PC-9 (cell line): ENCODE measurements around the gene STARD10.

Source experiments
- EZH2 ChIP-seq: fragments of 200-600 bp; sonication (generic); IDR thresholded peaks from 2 replicates; pipeline ENCODE4 v1.8.0; 2017; ENCODE audit warnings: antibody characterized with exemption, low read depth
- TF ChIP-seq, protein P1 (sequence below): fragments of 200-600 bp; sonication (generic); conservative IDR thresholded peaks from 2 replicates; pipeline ENCODE4 v1.6.1; 2017; ENCODE audit warnings: mixed run types, antibody characterized with exemption, mild to moderate bottlenecking, moderate library complexity

DNA sequence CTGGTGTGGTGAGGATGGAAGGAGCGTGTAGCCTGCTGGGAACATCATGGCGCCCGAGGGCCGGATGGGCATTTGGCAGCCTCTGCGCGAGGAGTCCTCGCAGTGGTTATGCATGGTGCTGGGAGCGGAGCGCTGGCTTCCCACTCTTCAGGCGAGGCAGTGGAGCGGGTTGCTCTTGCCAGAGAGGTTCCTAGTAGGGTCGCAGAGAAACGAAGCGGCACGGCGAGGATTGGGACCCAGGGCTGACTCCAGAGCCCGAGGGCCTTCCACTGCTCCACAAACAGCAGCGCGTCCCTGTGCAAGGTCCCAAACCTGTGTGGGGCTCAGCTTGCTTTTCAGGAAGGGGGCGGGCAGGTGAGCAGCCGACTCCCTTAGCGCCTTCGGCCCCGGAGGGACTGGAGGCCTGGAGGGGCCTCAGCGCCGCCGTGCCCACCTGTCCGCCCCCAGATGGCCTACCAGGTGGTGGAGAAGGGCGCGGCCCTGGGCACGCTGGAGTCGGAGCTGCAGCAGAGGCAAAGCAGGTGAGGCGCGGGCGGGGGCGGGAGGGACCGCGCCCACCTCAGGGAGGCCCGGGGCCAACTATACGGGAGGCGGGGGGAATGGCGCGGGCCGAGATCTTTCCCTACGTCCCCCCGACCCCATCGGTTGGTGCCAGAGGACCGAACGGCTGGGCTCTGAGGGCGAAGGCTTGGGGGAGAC, 27.5 kb upstream of the STARD10 start:
- TF ChIP-seq, protein P1, sequence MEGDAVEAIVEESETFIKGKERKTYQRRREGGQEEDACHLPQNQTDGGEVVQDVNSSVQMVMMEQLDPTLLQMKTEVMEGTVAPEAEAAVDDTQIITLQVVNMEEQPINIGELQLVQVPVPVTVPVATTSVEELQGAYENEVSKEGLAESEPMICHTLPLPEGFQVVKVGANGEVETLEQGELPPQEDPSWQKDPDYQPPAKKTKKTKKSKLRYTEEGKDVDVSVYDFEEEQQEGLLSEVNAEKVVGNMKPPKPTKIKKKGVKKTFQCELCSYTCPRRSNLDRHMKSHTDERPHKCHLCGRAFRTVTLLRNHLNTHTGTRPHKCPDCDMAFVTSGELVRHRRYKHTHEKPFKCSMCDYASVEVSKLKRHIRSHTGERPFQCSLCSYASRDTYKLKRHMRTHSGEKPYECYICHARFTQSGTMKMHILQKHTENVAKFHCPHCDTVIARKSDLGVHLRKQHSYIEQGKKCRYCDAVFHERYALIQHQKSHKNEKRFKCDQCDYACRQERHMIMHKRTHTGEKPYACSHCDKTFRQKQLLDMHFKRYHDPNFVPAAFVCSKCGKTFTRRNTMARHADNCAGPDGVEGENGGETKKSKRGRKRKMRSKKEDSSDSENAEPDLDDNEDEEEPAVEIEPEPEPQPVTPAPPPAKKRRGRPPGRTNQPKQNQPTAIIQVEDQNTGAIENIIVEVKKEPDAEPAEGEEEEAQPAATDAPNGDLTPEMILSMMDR = no peak
- no peak for TF ChIP-seq EZH2
